ENCODE measurements around the gene NWD2. TPM values are rescaled to one million over a fixed set of nuclear protein-coding genes. Genes with fewer than 3 reads are reported as not detected.

The NWD2 gene
- total and polyA plus RNA-seq, 10 of the 15 experiments (the other 5 are each of a cell fraction or from before 2014, with no cell fraction given), result not detected

GRCh38 chr4:37480509-37480908, 236.0 kb downstream of the NWD2 start:
- no peak overlapping the region for H2AFZ ChIP-seq (ENCODE audit: control insufficient read depth, low read depth, low read length)
- H3K4me3 ChIP-seq, result no peak overlapping the region
- ChIA-PET CTCF (no interaction called here), RAD21 (ENCODE audit: unreplicated experiment) (no interaction called here), SMC1A (ENCODE audit: uncharacterized antibody, unreplicated experiment) (no interaction called here), POLR2A (no interaction called here)
- intact Hi-C loops (cut with micrococcal nuclease; ENCODE audit: unreplicated experiment) (no loop called here), in situ Hi-C loops (cut with MboI) (no loop called here)
- H3K9me3 ChIP-seq (replicated peaks; ENCODE audit: control insufficient read depth, insufficient read depth, low read length), result no peaks in the 10 kb centered on the region
- no peaks in the 10 kb centered on the region for H3K4me1 ChIP-seq (ENCODE audit: control insufficient read depth, insufficient read depth, low read length)
- no peaks in the 10 kb centered on the region for H3K36me3 ChIP-seq (ENCODE audit: control insufficient read depth in 2 of 2, insufficient read depth in 2 of 2, low read length in 1 of 2)
- no peak overlapping the region for H3K27ac ChIP-seq (ENCODE audit: control insufficient read depth, insufficient read depth)
- H3K27me3 ChIP-seq (replicated peaks in 1 of 2; ENCODE audit: control insufficient read depth in 2 of 2, insufficient read depth in 2 of 2, low read length in 1 of 2), result no peaks in the 10 kb centered on the region
- H4K20me1 ChIP-seq (ENCODE audit: control insufficient read depth, insufficient read depth), result no peaks in the 10 kb centered on the region
- BruUV-seq (replicated peaks), result no TSS peak
- TF ChIP-seq TBL1XR1 (IDR thresholded peaks at IDR 0.05; ENCODE audit: low read depth, low read length), result no peak
- TF ChIP-seq YBX1 (IDR thresholded peaks at IDR 0.05), result no peak
- no peak for FAIRE-seq
- no peak for ATAC-seq
- no peak overlapping the region for H3K4me2 ChIP-seq (ENCODE audit: control insufficient read depth, insufficient read depth)
- DNase-seq (ENCODE audit: low read depth, low spot score), result no peak
- H3K9ac ChIP-seq (ENCODE audit: control insufficient read depth, insufficient read depth, low read length), result no peak overlapping the region
- 38% methylated on average over 4 of the region's 4 CpGs for WGBS (ENCODE audit: insufficient coverage, insufficient replicate concordance, low lambda C conversion rate, missing lambda C conversion rate)
- H3K79me2 ChIP-seq (ENCODE audit: control insufficient read depth, insufficient read depth, low read length), result no peaks in the 10 kb centered on the region

GRCh38 chr4:37481547-37482122, 237.1 kb downstream of the NWD2 start:
- H3K4me3 ChIP-seq, result no peak overlapping the region
- ChIA-PET SMC1A (ENCODE audit: uncharacterized antibody, unreplicated experiment) (no interaction called here), POLR2A (no interaction called here), RAD21 (ENCODE audit: unreplicated experiment) (no interaction called here), CTCF (no interaction called here)
- ATAC-seq (no peak; the same call in 2 of the 3 replicates), FAIRE-seq (no peak), DNase-seq (ENCODE audit: low read depth, low spot score) (no peak)
- no peaks in the 10 kb centered on the region for H3K36me3 ChIP-seq (ENCODE audit: control insufficient read depth in 2 of 2, insufficient read depth in 2 of 2, low read length in 1 of 2)
- H3K79me2 ChIP-seq (ENCODE audit: control insufficient read depth, insufficient read depth, low read length), result no peaks in the 10 kb centered on the region
- no peaks in the 10 kb centered on the region for H3K27me3 ChIP-seq (replicated peaks in 1 of 2; ENCODE audit: control insufficient read depth in 2 of 2, insufficient read depth in 2 of 2, low read length in 1 of 2)
- H3K4me2 ChIP-seq (ENCODE audit: control insufficient read depth, insufficient read depth), result no peak overlapping the region
- TF ChIP-seq NFYB (IDR thresholded peaks at IDR 0.05; ENCODE audit: insufficient read depth, low read depth, low read length), result no peak
- H2AFZ ChIP-seq (ENCODE audit: control insufficient read depth, low read depth, low read length), result no peak overlapping the region
- no TSS peak for BruUV-seq (replicated peaks)
- H3K27ac ChIP-seq (ENCODE audit: control insufficient read depth, insufficient read depth), result no peak overlapping the region
- no peaks in the 10 kb centered on the region for H3K4me1 ChIP-seq (ENCODE audit: control insufficient read depth, insufficient read depth, low read length)
- H3K9me3 ChIP-seq (replicated peaks; ENCODE audit: control insufficient read depth, insufficient read depth, low read length), result no peaks in the 10 kb centered on the region
- no peaks in the 10 kb centered on the region for H4K20me1 ChIP-seq (ENCODE audit: control insufficient read depth, insufficient read depth)
- in situ Hi-C loops (cut with MboI), result no loop called here
- intact Hi-C loops (cut with micrococcal nuclease; ENCODE audit: unreplicated experiment), result no loop called here
- 49% methylated on average over 5 of the region's 5 CpGs for WGBS (ENCODE audit: insufficient coverage, insufficient replicate concordance, low lambda C conversion rate, missing lambda C conversion rate)
- H3K9ac ChIP-seq (ENCODE audit: control insufficient read depth, insufficient read depth, low read length), result no peak overlapping the region
